GM12878 (cell line): ENCODE results near the gene ASAP2.

Experiments used
- BRCA1 ChIP-seq: IDR thresholded peaks from 2 replicates; pipeline ENCODE4 v1.6.1; 2011; ENCODE audit warnings: low read depth, low read length, improper control_type of control experiment
- HDGF ChIP-seq: fragments of 450-650 bp; IDR thresholded peaks from 2 replicates; pipeline ENCODE4 v1.6.1; 2016; ENCODE audit warnings: antibody characterized with exemption
- PAX5 ChIP-seq: IDR thresholded peaks from 2 replicates; pipeline ENCODE4 v1.6.1; 2011; ENCODE audit warnings: low read depth, low read length, borderline replicate concordance
- POLR2A ChIP-seq: IDR thresholded peaks from 2 replicates; pipeline ENCODE4 v1.6.1; 2011; ENCODE audit warnings: low read depth, mild to moderate bottlenecking, low read length
- SIN3A ChIP-seq: IDR thresholded peaks from 2 replicates; pipeline ENCODE4 v1.6.1; 2012; ENCODE audit warnings: low read depth, low read length, improper control_type of control experiment
- TF ChIP-seq, protein P1 (sequence below): IDR thresholded peaks from 2 replicates; pipeline ENCODE4 v1.6.1; 2012; ENCODE audit warnings: low read length, inconsistent platforms

GRCh38 chr2:9388950-9389911, 182.6 kb downstream of the ASAP2 start:
- TF ChIP-seq HDGF (no peak), PAX5 (no peak), SIN3A (no peak), BRCA1 (no peak), POLR2A (no peak)
- TF ChIP-seq, protein P1, sequence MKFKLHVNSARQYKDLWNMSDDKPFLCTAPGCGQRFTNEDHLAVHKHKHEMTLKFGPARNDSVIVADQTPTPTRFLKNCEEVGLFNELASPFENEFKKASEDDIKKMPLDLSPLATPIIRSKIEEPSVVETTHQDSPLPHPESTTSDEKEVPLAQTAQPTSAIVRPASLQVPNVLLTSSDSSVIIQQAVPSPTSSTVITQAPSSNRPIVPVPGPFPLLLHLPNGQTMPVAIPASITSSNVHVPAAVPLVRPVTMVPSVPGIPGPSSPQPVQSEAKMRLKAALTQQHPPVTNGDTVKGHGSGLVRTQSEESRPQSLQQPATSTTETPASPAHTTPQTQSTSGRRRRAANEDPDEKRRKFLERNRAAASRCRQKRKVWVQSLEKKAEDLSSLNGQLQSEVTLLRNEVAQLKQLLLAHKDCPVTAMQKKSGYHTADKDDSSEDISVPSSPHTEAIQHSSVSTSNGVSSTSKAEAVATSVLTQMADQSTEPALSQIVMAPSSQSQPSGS = no peak
